ENCODE measurements around the gene LILRB4.
"Not testable (repeated sequence)": the region's sequence is repeated elsewhere in the genome, so short reads cannot be mapped to it uniquely, and the experiment has no call there.

Gene LILRB4

GRCh38 chr19:54696766-54697165 is 34.0 kb downstream of the LILRB4 start:
- Histone ChIP-seq H3K27ac (ENCODE audit: poor library complexity, severe bottlenecking) (no peak overlapping the region), H3K9me3 (ENCODE audit: severe bottlenecking) (no peaks in the 10 kb centered on the region), H3K4me3 (ENCODE audit: severe bottlenecking) (no peak overlapping the region), H3K4me1 (ENCODE audit: insufficient read depth, poor library complexity, severe bottlenecking) (no peaks in the 10 kb centered on the region), H3K27me3 (ENCODE audit: insufficient read depth, poor library complexity, severe bottlenecking) (no peaks in the 10 kb centered on the region), H3K36me3 (ENCODE audit: low read depth) (no peaks in the 10 kb centered on the region)
- ATAC-seq (ENCODE audit: low read depth) (no peak), DNase-seq (ENCODE audit: low spot score) (no peak)
- TF ChIP-seq CTCF (IDR thresholded peaks at IDR 0.05; ENCODE audit: poor library complexity, severe bottlenecking), result no peak

GRCh38 chr19:54697716-54698115 is 34.9 kb downstream of the LILRB4 start:
- H3K4me3 ChIP-seq (ENCODE audit: severe bottlenecking); ATAC-seq (ENCODE audit: low read depth); DNase-seq (ENCODE audit: low spot score): not testable (repeated sequence)

GRCh38 chr19:54704928-54705327 is 42.1 kb downstream of the LILRB4 start:
- no peak overlapping the region for H3K4me3 ChIP-seq (ENCODE audit: severe bottlenecking)
- DNase-seq (ENCODE audit: low spot score), result no peak
- H3K36me3 ChIP-seq (ENCODE audit: low read depth), result no peaks in the 10 kb centered on the region
- H3K27ac ChIP-seq (ENCODE audit: poor library complexity, severe bottlenecking), result no peak overlapping the region
- no peak for ATAC-seq (ENCODE audit: low read depth)
- no peaks in the 10 kb centered on the region for H3K27me3 ChIP-seq (ENCODE audit: insufficient read depth, poor library complexity, severe bottlenecking)
- no peaks in the 10 kb centered on the region for H3K9me3 ChIP-seq (ENCODE audit: severe bottlenecking)
- no peaks in the 10 kb centered on the region for H3K4me1 ChIP-seq (ENCODE audit: insufficient read depth, poor library complexity, severe bottlenecking)
- TF ChIP-seq CTCF (IDR thresholded peaks at IDR 0.05; ENCODE audit: poor library complexity, severe bottlenecking), result no peak

More at GRCh38 chr19:54697716-54698115, 34.9 kb downstream of the LILRB4 start:
- H3K27ac ChIP-seq (ENCODE audit: poor library complexity, severe bottlenecking); H3K36me3 ChIP-seq (ENCODE audit: low read depth); H3K4me1 ChIP-seq (ENCODE audit: insufficient read depth, poor library complexity, severe bottlenecking); H3K27me3 ChIP-seq (ENCODE audit: insufficient read depth, poor library complexity, severe bottlenecking); H3K9me3 ChIP-seq (ENCODE audit: severe bottlenecking): not testable (repeated sequence)

- no peak for TF ChIP-seq CTCF (IDR thresholded peaks at IDR 0.05; ENCODE audit: poor library complexity, severe bottlenecking)
- no peak overlapping the region for H3K4me3 ChIP-seq (ENCODE audit: severe bottlenecking)
- DNase-seq (ENCODE audit: low spot score), result no peak
- no peaks in the 10 kb centered on the region for H3K9me3 ChIP-seq (ENCODE audit: severe bottlenecking)
- no peak for ATAC-seq (ENCODE audit: low read depth)
- no peaks in the 10 kb centered on the region for H3K36me3 ChIP-seq (ENCODE audit: low read depth)
- H3K4me1 ChIP-seq (ENCODE audit: insufficient read depth, poor library complexity, severe bottlenecking), result no peaks in the 10 kb centered on the region
- H3K27ac ChIP-seq (ENCODE audit: poor library complexity, severe bottlenecking), result no peak overlapping the region
- H3K27me3 ChIP-seq (ENCODE audit: insufficient read depth, poor library complexity, severe bottlenecking), result no peaks in the 10 kb centered on the region
Observed at GRCh38 chr19:54707962-54708361, 45.2 kb downstream of the LILRB4 start.

GRCh38 chr19:54708781-54709180 is 46.0 kb downstream of the LILRB4 start:
- DNase-seq (ENCODE audit: low spot score) (no peak), ATAC-seq (ENCODE audit: low read depth) (no peak)
- no peaks in the 10 kb centered on the region for H3K36me3 ChIP-seq (ENCODE audit: low read depth)
- no peak overlapping the region for H3K4me3 ChIP-seq (ENCODE audit: severe bottlenecking)
- no peaks in the 10 kb centered on the region for H3K27me3 ChIP-seq (ENCODE audit: insufficient read depth, poor library complexity, severe bottlenecking)
- no peak overlapping the region for H3K27ac ChIP-seq (ENCODE audit: poor library complexity, severe bottlenecking)
- H3K4me1 ChIP-seq (ENCODE audit: insufficient read depth, poor library complexity, severe bottlenecking), result no peaks in the 10 kb centered on the region
- TF ChIP-seq CTCF (IDR thresholded peaks at IDR 0.05; ENCODE audit: poor library complexity, severe bottlenecking), result no peak
- no peaks in the 10 kb centered on the region for H3K9me3 ChIP-seq (ENCODE audit: severe bottlenecking)
